ENCODE data around the gene COLEC12.

COLEC12 gene

GRCh38 chr18:267688-268552 is 232.6 kb downstream of the COLEC12 start, which contains the start of gene THOC1 (continued):
- TF ChIP-seq MYNN (tag by site-specific recombination; IDR thresholded peaks at IDR 0.05; ENCODE audit: borderline replicate concordance) (no peak), ZNF639 (tag by site-specific recombination; IDR thresholded peaks at IDR 0.05) (peak; percentile 84), ZNF560 (tag by site-specific recombination; IDR thresholded peaks at IDR 0.05; ENCODE audit: borderline replicate concordance) (no peak), ZNF398 (tag by site-specific recombination; IDR thresholded peaks at IDR 0.05) (peak; percentile 82), ZNF768 (tag by site-specific recombination; IDR thresholded peaks at IDR 0.05) (no peak), GLI2 (tag by site-specific recombination; IDR thresholded peaks at IDR 0.05; ENCODE audit: borderline replicate concordance, low read depth) (no peak), ZNF121 (tag by site-specific recombination; IDR thresholded peaks at IDR 0.05) (no peak), KLF8 (tag by site-specific recombination; IDR thresholded peaks at IDR 0.05) (peak; percentile 65; the same call in 1 of the 2 replicates), ZNF169 (tag by site-specific recombination; IDR thresholded peaks at IDR 0.05) (no peak), GLI4 (tag by site-specific recombination; IDR thresholded peaks at IDR 0.05) (no peak), ZSCAN30 (tag by site-specific recombination; IDR thresholded peaks at IDR 0.05) (peak; percentile 74; the same call in 1 of the 2 replicates), ZNF280C (tag by site-specific recombination; IDR thresholded peaks at IDR 0.05) (0 out of 2 replicates have a peak, but pooled peaks have one; percentile 25), ZNF155 (tag by site-specific recombination; IDR thresholded peaks at IDR 0.05) (no peak), GLIS1 (tag by site-specific recombination; IDR thresholded peaks at IDR 0.05) (peak; percentile 12; the same call in 1 of the 2 replicates), TCF7L2 (IDR thresholded peaks at IDR 0.05; ENCODE audit: borderline replicate concordance, low read depth, low read length) (no peak), HIC1 (tag by site-specific recombination; IDR thresholded peaks at IDR 0.05) (peak; percentile 62), ZNF704 (tag by site-specific recombination; IDR thresholded peaks at IDR 0.05) (no peak)

All from HEK293 (cell line).